ENCODE measurements around the gene LAMB1.

DNA sequence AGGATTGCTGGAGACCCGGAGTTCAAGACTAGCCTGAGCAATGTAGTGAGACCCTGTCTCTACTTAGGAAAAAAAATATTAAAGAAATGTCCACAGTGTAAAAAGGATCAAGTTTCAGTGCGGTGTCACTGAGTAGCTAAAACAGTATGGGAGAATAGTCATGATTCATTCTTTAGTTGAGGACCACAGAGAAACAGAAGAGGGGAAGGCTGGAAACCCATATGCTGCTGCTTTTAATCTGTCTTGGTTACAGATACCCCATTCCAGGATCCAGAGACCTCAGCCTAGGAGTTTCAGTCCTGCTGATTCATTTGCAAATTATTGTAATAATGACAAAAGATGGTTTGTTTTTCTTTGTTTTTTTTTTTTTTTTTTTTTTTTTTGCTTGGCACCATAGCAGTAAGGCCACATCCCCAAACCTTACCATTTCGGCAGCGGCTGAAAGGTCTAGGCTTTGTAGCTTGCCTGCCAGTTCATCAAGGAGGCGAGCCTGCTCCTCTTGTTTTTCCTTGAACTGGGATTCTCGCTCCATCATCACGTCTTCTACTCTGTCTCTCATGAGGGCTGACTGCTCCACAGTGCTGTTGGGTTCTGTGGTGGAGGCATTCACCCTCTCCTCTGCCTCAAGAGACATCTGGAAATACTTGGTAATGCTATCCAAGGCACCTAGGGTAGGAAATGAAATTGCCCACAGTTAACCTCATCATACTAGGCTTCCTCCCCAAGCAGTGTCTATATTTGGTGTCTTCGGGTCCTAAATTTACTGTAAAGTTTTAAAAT is 67.8 kb downstream of the LAMB1 start:
- TF ChIP-seq, protein P1, sequence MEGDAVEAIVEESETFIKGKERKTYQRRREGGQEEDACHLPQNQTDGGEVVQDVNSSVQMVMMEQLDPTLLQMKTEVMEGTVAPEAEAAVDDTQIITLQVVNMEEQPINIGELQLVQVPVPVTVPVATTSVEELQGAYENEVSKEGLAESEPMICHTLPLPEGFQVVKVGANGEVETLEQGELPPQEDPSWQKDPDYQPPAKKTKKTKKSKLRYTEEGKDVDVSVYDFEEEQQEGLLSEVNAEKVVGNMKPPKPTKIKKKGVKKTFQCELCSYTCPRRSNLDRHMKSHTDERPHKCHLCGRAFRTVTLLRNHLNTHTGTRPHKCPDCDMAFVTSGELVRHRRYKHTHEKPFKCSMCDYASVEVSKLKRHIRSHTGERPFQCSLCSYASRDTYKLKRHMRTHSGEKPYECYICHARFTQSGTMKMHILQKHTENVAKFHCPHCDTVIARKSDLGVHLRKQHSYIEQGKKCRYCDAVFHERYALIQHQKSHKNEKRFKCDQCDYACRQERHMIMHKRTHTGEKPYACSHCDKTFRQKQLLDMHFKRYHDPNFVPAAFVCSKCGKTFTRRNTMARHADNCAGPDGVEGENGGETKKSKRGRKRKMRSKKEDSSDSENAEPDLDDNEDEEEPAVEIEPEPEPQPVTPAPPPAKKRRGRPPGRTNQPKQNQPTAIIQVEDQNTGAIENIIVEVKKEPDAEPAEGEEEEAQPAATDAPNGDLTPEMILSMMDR (IDR thresholded peaks at IDR 0.05; ENCODE audit: insufficient read depth, low read length, poor library complexity, severe bottlenecking), result no peak
- TF ChIP-seq EZH2phosphoT487 (conservative IDR thresholded peaks at IDR 0.05; ENCODE audit: low read length), result no peak
